Measurements from ENCODE around the gene C1S.

DNA sequence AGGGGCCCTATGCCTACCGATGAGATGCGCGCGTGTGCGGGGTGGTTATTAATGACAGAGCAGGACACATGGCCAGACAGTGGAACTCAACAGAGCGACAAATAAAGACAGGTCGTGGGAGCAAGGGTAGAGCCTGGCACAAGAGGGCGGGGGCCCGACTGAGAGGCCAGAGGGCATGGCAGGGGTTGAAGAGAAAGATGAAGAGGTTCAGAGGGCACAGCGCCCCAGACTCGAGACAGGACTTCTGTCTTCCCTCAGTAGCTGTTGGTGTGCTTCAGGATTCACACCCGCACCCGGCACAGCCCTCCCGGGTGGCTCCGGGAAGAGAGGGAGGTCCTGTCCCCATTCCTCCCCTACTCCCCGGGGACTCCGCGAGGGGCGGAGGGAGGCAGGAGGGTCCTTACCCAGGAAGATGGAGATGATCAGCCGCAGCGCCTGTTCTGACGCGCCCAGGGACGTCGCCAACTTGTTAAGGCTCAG, 42.6 kb upstream of the C1S start:
- TF ChIP-seq CTCF (conservative IDR thresholded peaks at IDR 0.05; ENCODE audit: low read length): no peak
- TF ChIP-seq EZH2phosphoT487 (IDR thresholded peaks at IDR 0.05; ENCODE audit: borderline replicate concordance, low read depth, low read length): no peak

Data from OCI-LY7 (cell line).